GM21360 (cell line): ENCODE data around the gene POLDIP2.
"Not testable (repeated sequence)": the region's sequence is repeated elsewhere in the genome, so short reads cannot be mapped to it uniquely, and the experiment has no call there.

Experiments used
- ATAC-seq: cut with Tn5 transposase; IDR thresholded peaks from one replicate; pipeline ENCODE4 v1.9.1; 2021; ENCODE audit warnings: mild to moderate bottlenecking, moderate library complexity; ENCODE audit not compliant: unreplicated experiment

POLDIP2 gene

GRCh38 chr17:28338769-28339212 lies 18.5 kb downstream of the POLDIP2 start:
- ATAC-seq: not testable (repeated sequence)

GRCh38 chr17:28338056-28338768 lies 19.1 kb downstream of the POLDIP2 start:
- ATAC-seq: no peak

GRCh38 chr17:28335959-28336871 lies 21.1 kb downstream of the POLDIP2 start:
- ATAC-seq: no peak

- ATAC-seq: peak; percentile 94
Observed at GRCh38 chr17:28335201-28335958, 21.9 kb downstream of the POLDIP2 start, which contains the start of the genes IFT20 and TNFAIP1. TSS of gene IFT20 (minus strand) at chr17:28335472. CDS start at chr17:28331985, 3,487 bp downstream. TSS of gene TNFAIP1 (plus strand) at chr17:28335761. CDS start at chr17:28339522, 3,761 bp downstream.

DNA sequence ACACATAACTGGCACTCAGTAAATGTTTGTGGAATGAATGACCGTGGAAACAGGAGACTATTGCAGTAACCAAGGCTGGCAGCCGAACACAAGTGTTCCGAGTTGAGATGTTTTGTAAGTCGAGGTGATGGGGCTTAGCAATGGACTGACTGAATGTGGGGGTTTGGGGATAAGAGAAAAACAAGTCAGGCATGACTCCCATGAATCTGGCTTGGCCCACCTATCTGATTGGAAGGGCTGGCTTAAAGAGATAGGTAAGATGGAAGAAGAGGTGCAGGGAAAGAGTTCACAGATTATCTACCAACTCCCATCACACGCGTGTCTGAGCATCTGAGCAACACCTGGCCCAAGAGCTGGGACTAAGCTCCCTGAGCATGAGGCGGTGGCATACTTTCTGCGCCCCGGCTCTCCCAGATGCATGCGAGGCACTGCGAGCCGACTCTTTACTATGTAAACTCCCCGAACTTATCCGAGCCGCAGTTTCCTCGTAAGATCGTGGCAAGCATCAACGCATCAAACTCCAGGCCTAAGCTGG lies 22.6 kb downstream of the POLDIP2 start:
- no peak for ATAC-seq

DNA sequence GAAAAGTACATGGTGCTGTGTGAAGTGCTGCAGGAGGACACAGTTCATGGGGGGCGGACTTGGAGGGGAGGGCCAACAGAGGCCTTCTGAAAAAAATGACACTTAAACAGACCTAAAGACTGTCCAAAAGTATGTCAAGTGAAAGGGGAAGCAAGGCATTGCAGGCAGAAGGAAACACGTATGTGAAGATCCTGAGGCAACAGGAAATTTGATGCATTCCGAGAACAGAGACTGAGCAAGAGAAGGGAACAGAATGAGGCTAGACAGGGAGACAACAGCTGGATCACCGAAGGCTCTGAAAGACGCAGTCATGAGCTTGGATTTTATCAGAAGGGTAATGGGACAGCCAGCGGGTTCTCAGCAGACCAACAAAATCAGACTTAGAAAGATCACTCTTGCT lies 23.2 kb downstream of the POLDIP2 start:
- ATAC-seq: no peak

DNA sequence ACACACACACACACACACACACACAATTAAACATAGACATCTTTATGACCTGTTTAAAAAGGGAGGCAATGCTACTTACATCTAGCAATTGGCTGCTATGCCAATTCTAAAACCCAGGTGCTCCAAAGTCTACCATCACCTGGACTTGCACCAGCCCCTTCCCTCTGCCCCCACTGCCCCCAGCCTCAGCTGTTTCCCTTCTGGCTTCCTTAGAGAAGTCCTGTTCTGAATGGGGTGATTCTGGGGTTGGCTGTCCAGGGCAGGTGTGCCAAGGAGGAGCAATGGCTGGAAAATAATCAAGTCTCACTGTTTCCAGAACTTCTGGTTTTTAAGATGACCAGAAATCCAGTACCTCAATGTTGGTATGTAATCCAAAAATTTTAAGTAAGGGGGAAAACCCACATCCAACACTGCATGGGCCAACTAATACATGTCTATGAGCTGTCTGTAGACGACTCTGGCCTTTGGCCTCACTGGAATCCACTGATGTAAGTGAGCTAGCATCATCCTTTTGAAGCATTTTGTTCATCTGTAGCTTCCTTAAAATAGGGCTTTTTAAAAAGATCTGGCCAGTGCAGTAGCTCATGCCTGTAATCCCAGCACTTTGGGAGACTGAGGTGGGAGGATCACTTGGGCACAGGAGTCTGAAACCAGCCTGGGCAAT lies 24.1 kb downstream of the POLDIP2 start:
- no peak for ATAC-seq

- ATAC-seq: no peak
Observed at GRCh38 chr17:28331891-28332420, 25.4 kb downstream of the POLDIP2 start.

DNA sequence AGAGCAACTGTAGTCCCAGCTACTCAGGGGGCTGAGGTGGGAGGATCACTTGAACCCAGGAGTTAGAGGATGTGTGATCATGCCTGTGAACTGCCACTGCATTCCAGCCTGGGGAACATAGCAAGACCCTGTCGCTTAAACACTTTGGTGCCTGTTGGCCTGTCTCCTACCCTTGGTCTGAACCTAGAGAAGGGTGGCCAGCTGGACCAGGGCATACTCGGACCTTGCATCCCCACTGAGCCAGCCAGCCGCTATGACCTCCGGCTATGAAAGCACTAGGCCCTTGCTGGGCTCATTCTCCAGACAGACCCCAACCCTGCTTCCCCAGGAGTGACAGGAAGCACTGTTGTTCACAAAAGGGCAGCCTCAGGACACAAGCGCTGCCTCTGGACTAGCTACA lies 26.7 kb downstream of the POLDIP2 start:
- no peak for ATAC-seq

DNA sequence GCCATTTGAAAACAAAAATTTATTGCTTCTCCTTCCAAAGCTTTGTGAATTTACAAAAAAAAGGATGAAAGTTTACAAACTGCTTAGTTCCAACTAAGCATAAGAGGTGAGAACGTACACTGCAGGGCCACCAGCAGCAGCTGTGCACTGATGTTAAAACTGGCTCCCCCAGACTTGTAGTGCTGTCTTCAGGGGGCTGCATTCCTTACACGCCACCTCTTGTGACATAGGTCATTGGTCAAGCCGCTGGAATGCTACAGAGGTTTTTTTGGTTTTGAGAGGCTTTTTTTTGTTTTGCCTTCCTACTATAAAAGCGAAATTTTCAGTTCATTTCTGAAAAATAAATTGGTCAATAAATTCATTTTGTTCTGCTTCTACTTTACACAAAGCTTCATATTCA lies 29.0 kb downstream of the POLDIP2 start:
- ATAC-seq: no peak

GRCh38 chr17:28327709-28328108 lies 29.6 kb downstream of the POLDIP2 start:
- ATAC-seq: no peak

GRCh38 chr17:28327031-28327607 lies 30.2 kb downstream of the POLDIP2 start:
- ATAC-seq: no peak

- no peak for ATAC-seq
Observed at GRCh38 chr17:28326114-28326513, 31.2 kb downstream of the POLDIP2 start.

GRCh38 chr17:28325211-28325610 lies 32.1 kb downstream of the POLDIP2 start:
- ATAC-seq: no peak

GRCh38 chr17:28324781-28325180 lies 32.5 kb downstream of the POLDIP2 start:
- no peak for ATAC-seq

GRCh38 chr17:28324267-28324745 lies 33.0 kb downstream of the POLDIP2 start:
- ATAC-seq: no peak

- no peak for ATAC-seq
Observed at GRCh38 chr17:28320215-28321061, 36.9 kb downstream of the POLDIP2 start.

DNA sequence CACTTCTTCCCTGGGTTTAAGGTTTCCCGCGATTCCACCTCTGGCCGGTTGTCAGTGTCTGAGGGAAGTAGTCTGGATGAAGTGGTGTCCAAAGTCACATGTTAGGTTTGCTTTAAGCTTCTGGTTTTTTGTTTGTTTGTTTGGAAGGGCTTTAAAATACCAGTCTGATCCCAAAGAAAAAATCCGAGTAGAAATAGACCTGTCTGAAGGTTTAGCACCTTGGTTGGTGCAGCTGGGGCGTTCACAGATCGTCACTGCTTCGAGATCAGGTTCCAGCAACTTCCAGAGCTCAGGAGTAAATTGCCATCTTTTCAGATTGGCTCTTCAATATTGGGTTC lies 37.8 kb downstream of the POLDIP2 start:
- ATAC-seq: no peak
